ENCODE results near the gene BANP.
"Not testable (repeated sequence)": the region's sequence is repeated elsewhere in the genome, so short reads cannot be mapped to it uniquely, and the experiment has no call there.

DNA sequence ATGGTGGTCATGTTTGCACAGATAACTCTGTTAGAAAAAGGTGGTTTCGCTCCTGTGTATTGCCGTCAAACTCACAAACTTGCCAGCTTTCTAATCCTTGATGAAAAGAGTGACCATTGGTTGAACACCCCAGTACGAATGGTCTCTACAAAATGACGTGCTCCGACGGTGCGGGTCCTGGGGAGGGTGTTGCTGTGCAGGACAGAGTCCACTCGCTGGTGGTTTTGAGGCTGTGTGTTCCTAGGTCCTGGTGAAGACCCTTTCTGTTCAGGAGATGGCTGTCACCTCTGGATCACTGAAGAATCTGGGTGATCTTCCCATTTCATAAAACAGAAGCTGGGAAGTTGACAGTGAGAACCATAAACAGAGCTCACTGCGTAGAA is 87.3 kb downstream of the BANP start:
- TF ChIP-seq CTCF (IDR thresholded peaks at IDR 0.05); POLR2A (IDR thresholded peaks at IDR 0.05; ENCODE audit: low read depth); POLR2AphosphoS5 (IDR thresholded peaks at IDR 0.05); EP300 (IDR thresholded peaks at IDR 0.05): not testable (repeated sequence)

Data from esophagus muscularis mucosa (tissue), 4 donors.